HepG2 (cell line): Measurements from ENCODE around the gene LYPD4. TPM values are rescaled to one million over a fixed set of nuclear protein-coding genes. Genes with fewer than 3 reads are reported as not detected.

ENCODE experiments used
- ATF7-NPFF ChIP-seq: sonication (generic); formaldehyde crosslinking; IDR thresholded peaks from 2 replicates; pipeline ENCODE4 v1.8.1; 2023; ENCODE audit warnings: mild to moderate bottlenecking, low read depth, missing genetic modification reagents, moderate library complexity
- BCL6 ChIP-seq: IDR thresholded peaks from 2 replicates; pipeline ENCODE4 v1.6.1; 2016; ENCODE audit warnings: missing genetic modification reagents, missing compliant biosample characterization
- CENPBD1 ChIP-seq: sonication (generic); formaldehyde crosslinking; IDR thresholded peaks from 2 replicates; pipeline ENCODE4 v1.8.0; 2022; ENCODE audit warnings: missing genetic modification reagents, low read depth, mild to moderate bottlenecking, borderline replicate concordance
- DRAP1 ChIP-seq: IDR thresholded peaks from 2 replicates; pipeline ENCODE4 v1.6.1; 2016; ENCODE audit warnings: missing genetic modification reagents, missing compliant biosample characterization
- FIP1L1 ChIP-seq: fragments of 200-400 bp; formaldehyde crosslinking; IDR thresholded peaks from 2 replicates; pipeline ENCODE4 v1.6.1; 2018; ENCODE audit warnings: low read depth, mild to moderate bottlenecking, low read length, moderate library complexity, borderline replicate concordance; ENCODE audit not compliant: insufficient read depth
- GABPB1 ChIP-seq: IDR thresholded peaks from 2 replicates; pipeline ENCODE4 v1.6.1; 2016; ENCODE audit warnings: mild to moderate bottlenecking, missing genetic modification reagents, moderate library complexity, missing compliant biosample characterization
- HDAC2 ChIP-seq: sonication (generic); formaldehyde crosslinking; IDR thresholded peaks from 2 replicates; pipeline ENCODE4 v1.4.0; 2020; ENCODE audit warnings: missing genetic modification reagents
- HNRNPK ChIP-seq: fragments of 200-400 bp; formaldehyde crosslinking; IDR thresholded peaks from 2 replicates; pipeline ENCODE4 v1.6.1; 2018; ENCODE audit warnings: low read length, low read depth, moderate library complexity, mild to moderate bottlenecking; ENCODE audit not compliant: poor library complexity, severe bottlenecking
- MTA3 ChIP-seq: sonication (generic); formaldehyde crosslinking; IDR thresholded peaks from 2 replicates; pipeline ENCODE4 v1.4.0; 2020; ENCODE audit warnings: missing genetic modification reagents
- NFE2 ChIP-seq: sonication (generic); formaldehyde crosslinking; IDR thresholded peaks from 2 replicates; pipeline ENCODE4 v1.4.0; 2020; ENCODE audit warnings: missing genetic modification reagents
- RARG ChIP-seq: sonication (generic); formaldehyde crosslinking; IDR thresholded peaks from 2 replicates; pipeline ENCODE4 v1.4.0; 2020; ENCODE audit warnings: low read depth, mild to moderate bottlenecking, missing genetic modification reagents
- SOX6 ChIP-seq, 2 experiments: fragments of 450-650 bp in 1 of 2; sonication (generic) in 1 of 2; formaldehyde crosslinking in 1 of 2; IDR thresholded peaks; 2 replicates each; pipeline versions ENCODE4 v1.4.0 to v1.6.1; 2017 to 2020; ENCODE audit warnings: antibody characterized with exemption in 1 of 2, mild to moderate bottlenecking in 1 of 2, missing genetic modification reagents in 1 of 2
- ZMYM3 ChIP-seq: sonication (generic); formaldehyde crosslinking; IDR thresholded peaks from 2 replicates; pipeline ENCODE4 v1.5.1; 2020; ENCODE audit warnings: mild to moderate bottlenecking, missing genetic modification reagents
- ZNF275 ChIP-seq: sonication (generic); formaldehyde crosslinking; IDR thresholded peaks from 2 replicates; pipeline ENCODE4 v1.8.0; 2022; ENCODE audit warnings: missing genetic modification reagents, mild to moderate bottlenecking, inconsistent platforms, borderline replicate concordance
- ZNF296 ChIP-seq: sonication (generic); formaldehyde crosslinking; conservative IDR thresholded peaks from 2 replicates; pipeline ENCODE4 v1.5.0; 2020; ENCODE audit warnings: mild to moderate bottlenecking, missing genetic modification reagents
- ZNF362 ChIP-seq: sonication (generic); formaldehyde crosslinking; IDR thresholded peaks from 2 replicates; pipeline ENCODE4 v1.4.0; 2020; ENCODE audit warnings: missing genetic modification reagents, mild to moderate bottlenecking, borderline replicate concordance
- ZNF501 ChIP-seq: sonication (generic); formaldehyde crosslinking; IDR thresholded peaks from 2 replicates; pipeline ENCODE4 v1.5.1; 2020; ENCODE audit warnings: mild to moderate bottlenecking, moderate library complexity, missing genetic modification reagents
- ZNF556 ChIP-seq: sonication (generic); formaldehyde crosslinking; IDR thresholded peaks from 2 replicates; pipeline ENCODE4 v1.4.0; 2020; ENCODE audit warnings: mild to moderate bottlenecking, missing genetic modification reagents, borderline replicate concordance
- ZNF576 ChIP-seq: sonication (generic); formaldehyde crosslinking; IDR thresholded peaks from 2 replicates; pipeline ENCODE4 v1.4.0; 2020; ENCODE audit warnings: mild to moderate bottlenecking, missing genetic modification reagents
- ZNF607 ChIP-seq: sonication (generic); formaldehyde crosslinking; IDR thresholded peaks from 2 replicates; pipeline ENCODE4 v1.5.1; 2020; ENCODE audit warnings: missing genetic modification reagents, mild to moderate bottlenecking, borderline replicate concordance
- ZNF784 ChIP-seq: sonication (generic); formaldehyde crosslinking; IDR thresholded peaks from 2 replicates; pipeline ENCODE4 v1.5.1; 2020; ENCODE audit warnings: missing genetic modification reagents, mild to moderate bottlenecking, borderline replicate concordance
- ZSCAN20 ChIP-seq: sonication (generic); formaldehyde crosslinking; IDR thresholded peaks from 2 replicates; pipeline ENCODE4 v1.4.0; 2020; ENCODE audit warnings: missing genetic modification reagents, mild to moderate bottlenecking, borderline replicate concordance
- ZSCAN29 ChIP-seq: sonication (generic); formaldehyde crosslinking; conservative IDR thresholded peaks from 2 replicates; pipeline ENCODE4 v1.4.0; 2020; ENCODE audit warnings: mild to moderate bottlenecking, missing genetic modification reagents
- polyA plus RNA-seq, 8 experiments: library from polyadenylated mRNA; depleted of rRNA in 3 of 8; stranded (reverse) in 7 of 8; unstranded in 1 of 8; fragments of >200 nt; fragmentation: Illumina TruSeq in 4 of 8; extraction: Trizol in 4 of 8; gene quantifications; 2 replicates each; pipeline versions ENCODE4 v1.2.1 to v1.2.3, GENCODE V29; 2011 to 2016; ENCODE audit warnings: low read depth in 4 of 8, missing spikeins in 1 of 8, mixed read lengths in 1 of 8; ENCODE audit not compliant: insufficient read depth in 1 of 8
- total RNA-seq, 5 experiments: library from RNA; depleted of rRNA; stranded (reverse); fragments of >200 nt; fragmentation: Illumina TruSeq; extraction: Trizol; gene quantifications; 2 replicates each; pipeline ENCODE4 v1.2.3, GENCODE V29; 2016; ENCODE audit warnings: low read depth in 1 of 5

LYPD4 gene
- total and polyA plus RNA-seq, 2 of the 13 experiments (the other 11 are each of a cell fraction or from before 2014, with no cell fraction given), result not detected

- TF ChIP-seq ZNF501, result 0 out of 2 replicates have a peak, but pooled peaks have one; percentile 62
- TF ChIP-seq CENPBD1 (CRISPR knock-in tag), result no peak
- TF ChIP-seq FIP1L1, result 0 out of 2 replicates have a peak, but pooled peaks have one; percentile 57
- TF ChIP-seq ZMYM3 (CRISPR knock-in tag), result peak; percentile 98
- no peak for TF ChIP-seq ZNF362
- TF ChIP-seq RARG (CRISPR knock-in tag), result no peak
- peak; percentile 84 for TF ChIP-seq HNRNPK
- 0 out of 2 replicates have a peak, but pooled peaks have one; percentile 22 for TF ChIP-seq ZNF556 (CRISPR knock-in tag)
- no peak for TF ChIP-seq NFE2 (CRISPR knock-in tag)
- TF ChIP-seq ZNF296, result no peak
- no peak for TF ChIP-seq MTA3 (CRISPR knock-in tag)
- peak; percentile 54; the same call in 1 of the 2 replicates for TF ChIP-seq ZSCAN29 (CRISPR knock-in tag)
- TF ChIP-seq ZNF275 (CRISPR knock-in tag), result peak; percentile 80; the same call in 1 of the 2 replicates
- peak; percentile 64 for TF ChIP-seq DRAP1
- TF ChIP-seq SOX6 (IDR thresholded peaks at IDR 0.05), result no peak
- peak; percentile 65 for TF ChIP-seq SOX6 (CRISPR knock-in tag; IDR thresholded peaks at IDR 0.05)
- TF ChIP-seq ZSCAN20 (CRISPR knock-in tag), result peak; percentile 84
- TF ChIP-seq ATF7-NPFF (CRISPR knock-in tag), result peak; percentile 66
- TF ChIP-seq BCL6 (CRISPR knock-in tag), result peak; percentile 58; the same call in 1 of the 2 replicates
- no peak for TF ChIP-seq ZNF784
- peak; percentile 64 for TF ChIP-seq HDAC2 (CRISPR knock-in tag)
- TF ChIP-seq ZNF607 (CRISPR knock-in tag), result no peak; the same call in 1 of the 2 replicates
- TF ChIP-seq GABPB1 (CRISPR knock-in tag), result peak; percentile 95
- TF ChIP-seq ZNF576 (CRISPR knock-in tag), result 0 out of 2 replicates have a peak, but pooled peaks have one; percentile 34
Observed at GRCh38 chr19:41883821-41884733, 39.6 kb upstream of the LYPD4 start (continued).
